CD14-positive monocyte (primary cell): Measurements from ENCODE around the gene NEIL3. TPM values are rescaled to one million over a fixed set of nuclear protein-coding genes. Genes with fewer than 3 reads are reported as not detected.
A peak's percentile ranks its signal among the peaks of the same experiment; 100 is the strongest.

Experiments used
- DNase-seq, 3 donors: peaks; one replicate each; pipeline ENCODE4 v3.0.0-alpha.2; 2011 to 2022
- H2AFZ ChIP-seq: 2 replicates; pipeline ENCODE4 v1.6.0; 2012; ENCODE audit warnings: mild to moderate bottlenecking, low read depth, low read length, inconsistent platforms; ENCODE audit not compliant: insufficient read depth, poor library complexity, severe bottlenecking
- H3K27ac ChIP-seq, 2 donors: 1 replicate in 1 of 2; 2 replicates in 1 of 2; pipeline ENCODE4 v1.5.1; 2012 to 2013; ENCODE audit warnings: low read length in 2 of 2, control low read depth in 1 of 2, inconsistent platforms in 1 of 2, low read depth in 1 of 2, mild to moderate bottlenecking in 1 of 2
- H3K27me3 ChIP-seq, 2 donors: one replicate each; pipeline versions ENCODE4 v1.6.0 to v1.6.1; 2011 to 2013; ENCODE audit warnings: low read length in 2 of 2; ENCODE audit not compliant: control insufficient read depth in 2 of 2, insufficient read depth in 2 of 2
- H3K36me3 ChIP-seq, 2 donors: replicated peaks in 1 of 2; 1 replicate in 1 of 2; 2 replicates in 1 of 2; pipeline versions ENCODE4 v1.5.1 to v1.6.1; 2012 to 2013; ENCODE audit warnings: low read length in 2 of 2, control low read depth in 1 of 2, inconsistent platforms in 1 of 2, mild to moderate bottlenecking in 1 of 2; ENCODE audit not compliant: insufficient read depth in 2 of 2, control insufficient read depth in 1 of 2
- H3K4me1 ChIP-seq, 2 donors: 1 replicate in 1 of 2; 2 replicates in 1 of 2; pipeline versions ENCODE4 v1.5.1 to v1.6.1; 2012 to 2013; ENCODE audit warnings: low read length in 2 of 2, control low read depth in 1 of 2, inconsistent platforms in 1 of 2, mild to moderate bottlenecking in 1 of 2, moderate library complexity in 1 of 2; ENCODE audit not compliant: insufficient read depth in 2 of 2, control insufficient read depth in 1 of 2
- H3K4me2 ChIP-seq: replicated peaks from 2 replicates; pipeline ENCODE3; 2012; ENCODE audit warnings: low read length, moderate library complexity, mild to moderate bottlenecking; ENCODE audit not compliant: poor library complexity, severe bottlenecking; ENCODE audit errors: extremely low read depth
- H3K4me3 ChIP-seq, 3 experiments: fragments of 200-600 bp in 1 of 3; sonication (generic) in 1 of 3; replicated peaks in 1 of 3; 1 replicate in 2 of 3; 2 replicates in 1 of 3; pipeline ENCODE4 v1.5.1; 2011 to 2013; ENCODE audit warnings: low read length in 3 of 3, mild to moderate bottlenecking in 3 of 3, control low read depth in 2 of 3, low read depth in 2 of 3, inconsistent platforms in 1 of 3, moderate library complexity in 1 of 3
- H3K79me2 ChIP-seq: 2 replicates; pipeline ENCODE4 v1.6.0; 2012; ENCODE audit warnings: mild to moderate bottlenecking, control low read depth, inconsistent platforms, low read length, moderate library complexity; ENCODE audit not compliant: insufficient read depth
- H3K9ac ChIP-seq: 2 replicates; pipeline ENCODE4 v1.6.0; 2017; ENCODE audit warnings: low read length, mild to moderate bottlenecking; ENCODE audit not compliant: insufficient read depth, poor library complexity, severe bottlenecking
- H3K9me3 ChIP-seq, 2 donors: replicated peaks in 1 of 2; 1 replicate in 1 of 2; 2 replicates in 1 of 2; pipeline versions ENCODE4 v1.5.1 to v1.6.1; 2012 to 2013; ENCODE audit warnings: low read length in 2 of 2, control low read depth in 1 of 2; ENCODE audit not compliant: control insufficient read depth in 1 of 2, insufficient read depth in 1 of 2
- H4K20me1 ChIP-seq: 2 replicates; pipeline ENCODE4 v1.6.0; 2012; ENCODE audit warnings: mild to moderate bottlenecking, low read length, control low read depth, moderate library complexity; ENCODE audit not compliant: insufficient read depth
- H3K27ac Mint-ChIP-seq, 7 donors: one replicate each; pipeline ENCODE4 v1.8.0; 2020; ENCODE audit warnings: mild to moderate bottlenecking in 7 of 7, mixed read lengths in 7 of 7, moderate library complexity in 6 of 7, inconsistent platforms in 2 of 7
- H3K27me3 Mint-ChIP-seq, 3 donors: one replicate each; pipeline ENCODE4 v1.8.0; 2021 to 2022; ENCODE audit warnings: low read depth in 3 of 3, mild to moderate bottlenecking in 3 of 3, mixed read lengths in 3 of 3, moderate library complexity in 3 of 3, inconsistent platforms in 1 of 3
- H3K36me3 Mint-ChIP-seq, 2 donors: one replicate each; pipeline ENCODE4 v1.8.0; 2020; ENCODE audit warnings: mixed read lengths in 2 of 2, inconsistent platforms in 1 of 2, mild to moderate bottlenecking in 1 of 2
- H3K4me1 Mint-ChIP-seq: one replicate; pipeline ENCODE4 v1.8.0; 2020; ENCODE audit warnings: mild to moderate bottlenecking, mixed read lengths
- H3K4me3 Mint-ChIP-seq, 2 donors: one replicate each; pipeline ENCODE4 v1.8.0; 2020; ENCODE audit warnings: mild to moderate bottlenecking in 2 of 2, mixed read lengths in 2 of 2, moderate library complexity in 1 of 2
- H3K9me3 Mint-ChIP-seq, 7 donors: one replicate each; pipeline ENCODE4 v1.8.0; 2020 to 2022; ENCODE audit warnings: mixed read lengths in 7 of 7, mild to moderate bottlenecking in 6 of 7, moderate library complexity in 6 of 7, inconsistent platforms in 2 of 7
- WGBS: methylation state at CpG from one replicate; pipeline ENCODE4 v1.1.5; 2013; ENCODE audit warnings: missing lambda C conversion rate; ENCODE audit not compliant: insufficient coverage; 5-methylcytosine and 5-hydroxymethylcytosine counted together
- intact Hi-C, 2 donors: fragments of 100-400 bp; cut with micrococcal nuclease; formaldehyde crosslinking; loops; one replicate each; pipeline versions ENCODE4 v1.15.0 to v1.15.1; 2023
- polyA plus RNA-seq, 3 donors: library from polyadenylated mRNA; depleted of rRNA in 1 of 3; unstranded in 2 of 3; stranded (reverse) in 1 of 3; fragments of 300-500 nt in 2 of 3; fragments of >200 nt in 1 of 3; fragmentation: Illumina TruSeq in 2 of 3; gene quantifications; 1 replicate in 2 of 3; 2 replicates in 1 of 3; pipeline ENCODE4 v1.2.3, GENCODE V29; 2012 to 2021
- TF ChIP-seq, protein P1 (sequence below): fragments of 200-600 bp; IDR thresholded peaks from one replicate; pipeline ENCODE4 v1.8.0; 2022; ENCODE audit warnings: antibody characterized with exemption, mild to moderate bottlenecking

NEIL3 gene
- polyA plus RNA-seq, 3 donors, result 0.70 to 0.85 TPM; not detected in 1

DNA sequence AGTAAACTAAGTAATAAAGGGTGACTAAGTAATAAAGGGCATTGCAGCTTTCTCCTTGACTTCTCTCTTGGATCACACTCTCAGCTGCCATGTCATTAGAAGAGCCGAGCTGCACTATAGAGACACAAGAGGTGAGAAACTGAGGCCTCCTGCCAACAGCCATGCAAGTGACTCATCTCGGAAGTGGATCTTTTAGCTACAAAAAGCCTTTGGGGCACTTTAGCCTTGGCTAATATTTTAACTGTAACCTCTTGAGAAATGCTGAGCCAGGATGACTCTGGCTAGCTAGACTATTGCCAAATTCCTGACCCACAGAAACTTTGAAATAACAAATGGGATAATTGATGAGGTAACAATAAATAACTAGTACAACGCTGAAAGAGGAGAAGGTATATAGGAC, 1.5 kb upstream of the NEIL3 start:
- Mint-ChIP-seq H3K4me1 (peaks cover 42% of the 10 kb centered on the region), H3K9me3 (no peaks in the 10 kb centered on the region), H3K27ac (peak overlapping the region; percentile 82 to 94 (median 91)), H3K4me3 (peak overlapping the region in 1 of 2 donors; percentile 59), H3K27me3 (peaks cover 0 to 3% (median 1%) of the 10 kb centered on the region in 3 donors), H3K36me3 (no peaks in the 10 kb centered on the region)
- no peaks in the 10 kb centered on the region for H3K9me3 ChIP-seq
- H3K27ac ChIP-seq, result peak overlapping the region in 1 of 2 donors; percentile 76
- H4K20me1 ChIP-seq, result no peaks in the 10 kb centered on the region
- peak overlapping the region in 1 of 3 experiments; percentile 98 for H3K4me3 ChIP-seq
- peaks cover 34 to 50% of the 10 kb centered on the region in 2 donors for H3K4me1 ChIP-seq
- H2AFZ ChIP-seq, result peak overlapping the region; percentile 33
- peak overlapping the region; percentile 94 for H3K4me2 ChIP-seq
- peak; percentile 72 to 94 (median 94) for DNase-seq
- intact Hi-C loops, result loop anchor here in 1 of 2 donors (5.0 kb wide), 1 partner anchor 134 kb away; the partner anchor contains the start of gene AGA
- no peaks in the 10 kb centered on the region for H3K27me3 ChIP-seq
- H3K79me2 ChIP-seq, result peaks cover 35% of the 10 kb centered on the region
- H3K36me3 ChIP-seq, result no peaks in the 10 kb centered on the region
- TF ChIP-seq, protein P1, sequence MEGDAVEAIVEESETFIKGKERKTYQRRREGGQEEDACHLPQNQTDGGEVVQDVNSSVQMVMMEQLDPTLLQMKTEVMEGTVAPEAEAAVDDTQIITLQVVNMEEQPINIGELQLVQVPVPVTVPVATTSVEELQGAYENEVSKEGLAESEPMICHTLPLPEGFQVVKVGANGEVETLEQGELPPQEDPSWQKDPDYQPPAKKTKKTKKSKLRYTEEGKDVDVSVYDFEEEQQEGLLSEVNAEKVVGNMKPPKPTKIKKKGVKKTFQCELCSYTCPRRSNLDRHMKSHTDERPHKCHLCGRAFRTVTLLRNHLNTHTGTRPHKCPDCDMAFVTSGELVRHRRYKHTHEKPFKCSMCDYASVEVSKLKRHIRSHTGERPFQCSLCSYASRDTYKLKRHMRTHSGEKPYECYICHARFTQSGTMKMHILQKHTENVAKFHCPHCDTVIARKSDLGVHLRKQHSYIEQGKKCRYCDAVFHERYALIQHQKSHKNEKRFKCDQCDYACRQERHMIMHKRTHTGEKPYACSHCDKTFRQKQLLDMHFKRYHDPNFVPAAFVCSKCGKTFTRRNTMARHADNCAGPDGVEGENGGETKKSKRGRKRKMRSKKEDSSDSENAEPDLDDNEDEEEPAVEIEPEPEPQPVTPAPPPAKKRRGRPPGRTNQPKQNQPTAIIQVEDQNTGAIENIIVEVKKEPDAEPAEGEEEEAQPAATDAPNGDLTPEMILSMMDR, result no peak
- WGBS, result 0% methylated on average over 1 of the region's 3 CpGs
- no peak overlapping the region for H3K9ac ChIP-seq

DNA sequence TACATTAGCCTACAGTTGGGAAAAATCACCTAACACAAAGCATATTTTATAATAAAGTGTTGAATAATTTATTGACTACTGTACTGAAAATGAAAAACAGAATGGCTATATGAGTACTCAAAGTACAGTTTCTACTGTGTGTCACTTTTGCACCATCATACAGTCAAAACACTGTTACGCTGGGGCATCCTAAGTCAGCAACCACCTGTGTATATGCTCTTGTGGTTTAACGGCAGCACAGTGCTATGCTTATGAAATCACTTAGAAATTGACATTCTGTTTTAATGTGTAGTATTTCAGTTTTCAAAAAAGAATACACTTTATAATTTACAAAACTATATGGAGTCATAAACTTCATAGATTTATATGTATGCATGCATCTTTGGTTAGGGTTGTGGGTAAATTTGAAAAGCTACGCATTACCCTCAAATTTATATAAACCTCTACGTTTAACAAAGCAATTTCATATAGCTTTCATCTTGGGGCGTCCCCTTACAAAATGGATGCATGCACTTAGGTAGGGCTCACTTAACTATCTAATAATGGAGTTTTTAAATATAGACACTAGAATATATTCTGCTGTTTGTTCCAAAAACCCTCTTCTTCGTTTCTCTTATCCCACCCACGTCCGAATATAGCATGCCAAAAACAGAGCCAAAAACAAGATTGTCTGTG, 690 bp upstream of the NEIL3 start:
- WGBS, result no CpG with 5 or more reads among the region's 8 CpGs
- Histone ChIP-seq H3K4me3 (peak overlapping the region; percentile 83 to 100 (median 98)), H3K4me2 (peak overlapping the region; percentile 94), H3K9ac (peak overlapping the region; percentile 0), H3K27ac (peak overlapping the region in 1 of 2 donors; percentile 76), H3K36me3 (no peaks in the 10 kb centered on the region), H3K27me3 (no peaks in the 10 kb centered on the region), H2AFZ (peak overlapping the region; percentile 95), H3K4me1 (peaks cover 36 to 57% of the 10 kb centered on the region in 2 donors), H3K9me3 (no peaks in the 10 kb centered on the region), H4K20me1 (no peaks in the 10 kb centered on the region), H3K79me2 (peaks cover 43% of the 10 kb centered on the region)
- intact Hi-C loops, result loop anchor here in 1 of 2 donors (5.0 kb wide), 1 partner anchor 133 kb away; the partner anchor contains the start of gene AGA
- Mint-ChIP-seq H3K36me3 (no peaks in the 10 kb centered on the region), H3K4me3 (peak overlapping the region; percentile 96 to 98), H3K27me3 (peaks cover 0 to 3% (median 1%) of the 10 kb centered on the region in 3 donors), H3K4me1 (peaks cover 51% of the 10 kb centered on the region), H3K27ac (peak overlapping the region; percentile 82 to 94 (median 91)), H3K9me3 (no peaks in the 10 kb centered on the region)
- no peak for DNase-seq
- TF ChIP-seq, protein P1, result no peak
